Stomach (tissue), 4 donors: ENCODE measurements around the gene DGCR2.
"Not testable (repeated sequence)": the region's sequence is repeated elsewhere in the genome, so short reads cannot be mapped to it uniquely, and the experiment has no call there.

ENCODE experiments used
- EP300 ChIP-seq: sonication (generic); formaldehyde crosslinking; IDR thresholded peaks from one replicate; pipeline ENCODE4 v1.6.1; 2017; ENCODE audit warnings: antibody characterized with exemption
- TF ChIP-seq, protein P1 (sequence below), 7 experiments: fragments of 450-650 bp in 4 of 7; fragments of 200-600 bp in 3 of 7; sonication (generic) in 3 of 7; IDR thresholded peaks; one replicate each; pipeline ENCODE4 v1.5.1; 2016 to 2019; ENCODE audit warnings: antibody characterized with exemption in 7 of 7, control low read depth in 2 of 7, mild to moderate bottlenecking in 1 of 7

DNA sequence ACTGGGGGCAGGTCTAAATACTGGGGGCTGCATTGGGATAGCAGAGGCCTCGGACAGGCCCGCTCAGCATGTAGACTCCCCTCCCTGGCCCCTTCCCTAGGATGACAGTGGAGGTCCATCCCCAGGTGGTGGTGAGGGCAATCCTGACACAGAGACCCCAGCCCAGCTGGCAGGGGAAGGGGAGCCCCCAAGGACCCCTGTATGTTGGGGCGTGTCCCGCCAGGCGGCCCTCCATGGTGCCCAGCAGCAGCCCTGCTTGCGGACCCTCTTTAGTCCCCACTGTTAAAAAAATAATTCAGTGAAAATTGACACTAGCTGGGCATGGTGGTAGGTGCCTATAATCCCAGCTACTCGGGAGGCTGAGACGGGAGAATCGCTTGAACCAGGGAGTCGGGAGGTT lies 98.3 kb downstream of the DGCR2 start:
- TF ChIP-seq, protein P1, sequence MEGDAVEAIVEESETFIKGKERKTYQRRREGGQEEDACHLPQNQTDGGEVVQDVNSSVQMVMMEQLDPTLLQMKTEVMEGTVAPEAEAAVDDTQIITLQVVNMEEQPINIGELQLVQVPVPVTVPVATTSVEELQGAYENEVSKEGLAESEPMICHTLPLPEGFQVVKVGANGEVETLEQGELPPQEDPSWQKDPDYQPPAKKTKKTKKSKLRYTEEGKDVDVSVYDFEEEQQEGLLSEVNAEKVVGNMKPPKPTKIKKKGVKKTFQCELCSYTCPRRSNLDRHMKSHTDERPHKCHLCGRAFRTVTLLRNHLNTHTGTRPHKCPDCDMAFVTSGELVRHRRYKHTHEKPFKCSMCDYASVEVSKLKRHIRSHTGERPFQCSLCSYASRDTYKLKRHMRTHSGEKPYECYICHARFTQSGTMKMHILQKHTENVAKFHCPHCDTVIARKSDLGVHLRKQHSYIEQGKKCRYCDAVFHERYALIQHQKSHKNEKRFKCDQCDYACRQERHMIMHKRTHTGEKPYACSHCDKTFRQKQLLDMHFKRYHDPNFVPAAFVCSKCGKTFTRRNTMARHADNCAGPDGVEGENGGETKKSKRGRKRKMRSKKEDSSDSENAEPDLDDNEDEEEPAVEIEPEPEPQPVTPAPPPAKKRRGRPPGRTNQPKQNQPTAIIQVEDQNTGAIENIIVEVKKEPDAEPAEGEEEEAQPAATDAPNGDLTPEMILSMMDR (IDR thresholded peaks at IDR 0.05): not testable (repeated sequence)
- TF ChIP-seq EP300: not testable (repeated sequence)
